HL-60 (cell line): ENCODE results near the gene RPL3.

ENCODE experiments used
- GABPA ChIP-seq: IDR thresholded peaks from 2 replicates; pipeline ENCODE4 v1.6.1; 2012; ENCODE audit warnings: low read depth
- TF ChIP-seq, protein P1 (sequence below): IDR thresholded peaks from one replicate; pipeline ENCODE4 v1.5.1; 2011; ENCODE audit warnings: low read length, control low read depth, inconsistent platforms; ENCODE audit not compliant: insufficient read depth
- TF ChIP-seq, protein P2 (sequence below): IDR thresholded peaks from 2 replicates; pipeline ENCODE4 v1.6.1; 2012; ENCODE audit warnings: low read depth; ENCODE audit not compliant: insufficient replicate concordance

DNA sequence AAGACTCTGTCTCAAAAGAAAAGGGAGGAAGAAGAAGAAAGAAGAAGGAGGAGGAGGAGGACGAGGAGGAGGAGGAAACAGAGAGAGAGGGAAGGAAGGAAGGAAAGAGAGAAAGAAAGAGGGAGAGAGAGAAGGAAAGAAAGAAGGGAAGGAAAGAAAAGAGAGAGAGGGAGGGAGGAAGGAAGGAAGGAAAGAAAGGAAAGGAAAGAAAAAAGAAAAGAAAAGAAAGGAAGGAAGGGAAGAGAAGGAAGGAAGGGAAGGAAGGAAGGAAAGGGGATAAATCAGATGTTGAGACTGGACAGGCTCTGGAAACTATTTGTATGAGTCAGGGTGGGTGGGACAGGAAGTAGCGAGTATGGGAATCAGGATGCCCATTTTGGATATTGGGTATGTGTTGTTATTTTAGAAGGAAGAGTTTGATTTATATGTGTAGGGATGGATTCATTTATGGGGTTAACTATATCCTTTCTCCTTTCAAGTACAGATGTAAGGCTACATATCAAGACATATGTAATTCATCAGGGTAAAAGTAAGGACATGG is 6.0 kb upstream of the RPL3 start:
- TF ChIP-seq, protein P1, sequence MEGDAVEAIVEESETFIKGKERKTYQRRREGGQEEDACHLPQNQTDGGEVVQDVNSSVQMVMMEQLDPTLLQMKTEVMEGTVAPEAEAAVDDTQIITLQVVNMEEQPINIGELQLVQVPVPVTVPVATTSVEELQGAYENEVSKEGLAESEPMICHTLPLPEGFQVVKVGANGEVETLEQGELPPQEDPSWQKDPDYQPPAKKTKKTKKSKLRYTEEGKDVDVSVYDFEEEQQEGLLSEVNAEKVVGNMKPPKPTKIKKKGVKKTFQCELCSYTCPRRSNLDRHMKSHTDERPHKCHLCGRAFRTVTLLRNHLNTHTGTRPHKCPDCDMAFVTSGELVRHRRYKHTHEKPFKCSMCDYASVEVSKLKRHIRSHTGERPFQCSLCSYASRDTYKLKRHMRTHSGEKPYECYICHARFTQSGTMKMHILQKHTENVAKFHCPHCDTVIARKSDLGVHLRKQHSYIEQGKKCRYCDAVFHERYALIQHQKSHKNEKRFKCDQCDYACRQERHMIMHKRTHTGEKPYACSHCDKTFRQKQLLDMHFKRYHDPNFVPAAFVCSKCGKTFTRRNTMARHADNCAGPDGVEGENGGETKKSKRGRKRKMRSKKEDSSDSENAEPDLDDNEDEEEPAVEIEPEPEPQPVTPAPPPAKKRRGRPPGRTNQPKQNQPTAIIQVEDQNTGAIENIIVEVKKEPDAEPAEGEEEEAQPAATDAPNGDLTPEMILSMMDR = no peak
- TF ChIP-seq, protein P2, sequence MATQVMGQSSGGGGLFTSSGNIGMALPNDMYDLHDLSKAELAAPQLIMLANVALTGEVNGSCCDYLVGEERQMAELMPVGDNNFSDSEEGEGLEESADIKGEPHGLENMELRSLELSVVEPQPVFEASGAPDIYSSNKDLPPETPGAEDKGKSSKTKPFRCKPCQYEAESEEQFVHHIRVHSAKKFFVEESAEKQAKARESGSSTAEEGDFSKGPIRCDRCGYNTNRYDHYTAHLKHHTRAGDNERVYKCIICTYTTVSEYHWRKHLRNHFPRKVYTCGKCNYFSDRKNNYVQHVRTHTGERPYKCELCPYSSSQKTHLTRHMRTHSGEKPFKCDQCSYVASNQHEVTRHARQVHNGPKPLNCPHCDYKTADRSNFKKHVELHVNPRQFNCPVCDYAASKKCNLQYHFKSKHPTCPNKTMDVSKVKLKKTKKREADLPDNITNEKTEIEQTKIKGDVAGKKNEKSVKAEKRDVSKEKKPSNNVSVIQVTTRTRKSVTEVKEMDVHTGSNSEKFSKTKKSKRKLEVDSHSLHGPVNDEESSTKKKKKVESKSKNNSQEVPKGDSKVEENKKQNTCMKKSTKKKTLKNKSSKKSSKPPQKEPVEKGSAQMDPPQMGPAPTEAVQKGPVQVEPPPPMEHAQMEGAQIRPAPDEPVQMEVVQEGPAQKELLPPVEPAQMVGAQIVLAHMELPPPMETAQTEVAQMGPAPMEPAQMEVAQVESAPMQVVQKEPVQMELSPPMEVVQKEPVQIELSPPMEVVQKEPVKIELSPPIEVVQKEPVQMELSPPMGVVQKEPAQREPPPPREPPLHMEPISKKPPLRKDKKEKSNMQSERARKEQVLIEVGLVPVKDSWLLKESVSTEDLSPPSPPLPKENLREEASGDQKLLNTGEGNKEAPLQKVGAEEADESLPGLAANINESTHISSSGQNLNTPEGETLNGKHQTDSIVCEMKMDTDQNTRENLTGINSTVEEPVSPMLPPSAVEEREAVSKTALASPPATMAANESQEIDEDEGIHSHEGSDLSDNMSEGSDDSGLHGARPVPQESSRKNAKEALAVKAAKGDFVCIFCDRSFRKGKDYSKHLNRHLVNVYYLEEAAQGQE = no peak
- TF ChIP-seq GABPA = no peak
